Dedifferentiated amniotic fluid mesenchymal stem cell (primary cell): ENCODE measurements around the gene VWA5B1.

Experiments used
- DNase-seq: peaks from one replicate; pipeline ENCODE4 v3.0.0-alpha.2; 2016; ENCODE audit errors: extremely low spot score

The VWA5B1 gene

GRCh38 chr1:20347699-20348098, 57.0 kb downstream of the VWA5B1 start:
- no peak for DNase-seq

- DNase-seq: no peak
Observed at GRCh38 chr1:20348326-20348915, 57.7 kb downstream of the VWA5B1 start.

- no peak for DNase-seq
Observed at GRCh38 chr1:20349561-20349960, 58.9 kb downstream of the VWA5B1 start.

GRCh38 chr1:20349971-20350370, 59.3 kb downstream of the VWA5B1 start:
- DNase-seq: no peak

- no peak for DNase-seq
Observed at GRCh38 chr1:20350421-20350820, 59.7 kb downstream of the VWA5B1 start.

- no peak for DNase-seq
Observed at GRCh38 chr1:20351911-20352701, 61.4 kb downstream of the VWA5B1 start.

- no peak for DNase-seq
Observed at GRCh38 chr1:20353836-20354235, 63.2 kb downstream of the VWA5B1 start.

GRCh38 chr1:20354610-20355009, 63.9 kb downstream of the VWA5B1 start:
- no peak for DNase-seq

GRCh38 chr1:20355101-20355827, 64.6 kb downstream of the VWA5B1 start:
- no peak for DNase-seq

DNA sequence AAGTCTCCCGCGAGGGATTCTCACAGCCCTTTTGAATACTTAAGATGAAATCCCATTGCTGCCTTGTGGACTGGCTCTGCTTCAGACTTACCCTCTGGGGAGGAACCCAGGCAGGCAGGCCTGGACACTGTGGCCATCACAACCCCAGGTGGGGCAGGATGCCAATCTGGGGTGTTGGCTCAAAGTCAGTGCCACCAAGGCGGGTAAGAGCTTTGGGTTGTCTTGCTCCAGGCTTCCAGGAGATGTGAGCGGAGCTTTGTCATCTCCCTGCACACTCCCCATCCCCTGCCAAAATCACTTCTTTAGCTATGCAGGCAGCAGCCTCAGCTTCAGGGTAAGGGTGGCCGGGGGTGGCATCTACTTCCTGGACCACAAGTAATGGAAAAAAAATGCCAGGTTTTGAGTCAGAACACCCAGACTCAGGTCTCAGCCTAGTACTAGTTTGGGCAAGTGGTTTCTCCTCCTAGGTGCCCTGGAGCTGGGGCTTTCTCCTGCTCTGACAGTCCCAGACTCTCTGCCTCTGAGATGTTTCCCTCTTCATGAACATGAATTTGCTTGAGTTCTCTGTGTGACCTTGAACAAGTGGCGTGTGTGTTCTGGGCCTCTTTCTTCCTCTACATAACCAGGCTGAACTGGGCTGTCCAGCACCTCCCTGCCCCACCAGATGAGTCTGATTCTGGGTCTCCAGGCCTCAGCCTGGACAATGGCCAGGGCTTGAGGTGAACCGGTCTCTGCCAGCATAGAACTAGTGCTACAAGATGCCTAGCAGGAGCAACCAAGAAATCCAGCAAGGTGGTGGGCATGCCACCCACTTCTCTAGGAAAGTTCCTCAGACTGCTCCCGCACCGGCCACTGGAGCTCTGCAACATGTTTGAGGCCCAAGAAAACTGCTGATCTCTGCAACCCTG, 65.4 kb downstream of the VWA5B1 start:
- DNase-seq: no peak

DNA sequence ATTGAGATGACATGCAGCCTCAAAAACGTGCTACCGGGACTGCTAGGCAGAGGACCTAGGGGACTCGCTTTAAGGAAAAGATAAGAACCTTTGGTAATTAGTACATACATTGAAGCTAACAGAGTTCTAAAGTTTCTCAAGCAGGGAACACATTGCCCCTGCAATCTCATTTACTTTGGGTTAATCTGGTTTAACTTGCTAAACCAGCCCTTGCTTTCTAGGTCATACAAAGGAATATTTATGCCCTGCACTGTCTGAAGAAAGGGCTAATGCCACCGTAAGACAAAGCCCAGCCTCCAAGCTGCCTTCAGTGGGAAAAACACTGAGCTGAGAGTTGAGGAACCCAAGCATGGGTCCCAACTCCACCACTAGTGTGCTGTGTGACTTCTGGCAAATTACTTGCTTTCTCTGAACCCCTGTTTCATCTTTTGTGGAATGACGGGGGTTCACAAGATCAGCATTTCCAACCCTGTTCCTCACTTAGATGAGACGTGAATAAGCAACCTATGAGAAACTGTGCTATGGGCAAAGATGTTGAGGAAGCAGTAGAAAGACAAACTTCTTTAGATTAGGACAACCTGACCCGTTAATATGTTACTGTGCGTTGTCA, 66.3 kb downstream of the VWA5B1 start:
- no peak for DNase-seq

DNA sequence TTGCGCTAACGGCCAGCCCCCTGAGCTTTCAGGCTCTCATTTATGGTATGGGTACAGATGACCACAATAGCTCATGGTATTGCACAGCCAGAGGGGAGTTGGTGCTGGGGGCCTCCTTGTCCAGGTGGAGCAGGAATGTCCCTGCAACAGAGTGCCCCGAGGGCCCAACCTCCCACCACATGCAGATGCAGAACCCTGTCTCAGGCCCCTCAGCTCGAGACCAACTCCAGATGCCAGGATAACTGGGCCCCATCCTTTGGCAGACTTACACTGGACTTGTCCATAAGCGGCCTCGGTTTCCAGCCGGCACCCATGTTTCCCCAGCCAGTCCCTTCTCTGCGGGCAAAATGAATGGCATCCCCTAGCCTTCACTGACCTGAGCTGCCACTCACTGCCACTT, 67.1 kb downstream of the VWA5B1 start:
- no peak for DNase-seq

DNA sequence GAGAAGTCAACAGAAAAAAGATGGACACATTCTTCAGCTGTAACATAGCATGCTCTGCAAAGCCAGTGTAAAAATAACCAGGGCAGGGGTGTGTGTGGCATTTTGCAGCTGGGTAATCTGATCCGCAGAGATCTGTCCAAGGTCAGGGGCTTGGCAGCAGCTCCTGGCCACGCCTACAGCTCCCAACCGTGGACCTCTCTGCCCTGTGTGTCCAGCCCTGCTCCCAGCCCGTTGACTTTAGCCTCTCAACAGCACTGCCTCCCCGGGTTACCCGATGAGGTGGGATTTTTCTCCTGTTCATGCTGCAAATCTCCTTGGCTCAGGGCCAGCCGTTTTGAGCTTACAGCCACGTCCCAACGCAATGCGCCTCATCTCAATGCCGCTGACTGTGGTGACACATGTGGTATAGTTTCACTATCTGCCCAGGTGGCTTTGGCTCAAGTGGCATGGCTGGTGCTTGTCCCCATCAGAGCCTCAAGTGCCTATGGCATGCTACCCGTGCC, 68.1 kb downstream of the VWA5B1 start:
- peak; percentile 65 for DNase-seq

- DNase-seq: no peak
Observed at GRCh38 chr1:20359451-20360330, 69.0 kb downstream of the VWA5B1 start.

DNA sequence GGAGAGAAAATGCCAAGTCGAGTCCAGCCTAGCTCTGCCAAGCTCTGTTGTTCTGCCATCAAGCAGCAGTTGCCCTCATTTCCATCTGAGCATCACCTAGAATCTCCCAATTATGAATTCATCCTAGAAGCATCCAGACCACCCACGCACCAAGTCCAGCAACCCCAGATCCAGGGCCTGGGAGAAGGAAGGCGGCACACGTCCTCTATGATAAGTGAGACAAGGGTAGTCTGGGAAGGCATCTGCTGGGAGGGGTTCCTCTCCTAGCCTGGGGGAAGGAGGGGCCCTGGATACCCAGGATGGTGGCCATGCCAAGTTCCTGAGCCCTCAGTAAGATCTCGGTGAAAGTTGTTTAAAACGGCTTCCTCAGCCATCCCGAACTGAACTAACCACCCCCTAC, 70.7 kb downstream of the VWA5B1 start:
- no peak for DNase-seq

GRCh38 chr1:20361805-20362381, 71.2 kb downstream of the VWA5B1 start:
- DNase-seq: no peak

DNA sequence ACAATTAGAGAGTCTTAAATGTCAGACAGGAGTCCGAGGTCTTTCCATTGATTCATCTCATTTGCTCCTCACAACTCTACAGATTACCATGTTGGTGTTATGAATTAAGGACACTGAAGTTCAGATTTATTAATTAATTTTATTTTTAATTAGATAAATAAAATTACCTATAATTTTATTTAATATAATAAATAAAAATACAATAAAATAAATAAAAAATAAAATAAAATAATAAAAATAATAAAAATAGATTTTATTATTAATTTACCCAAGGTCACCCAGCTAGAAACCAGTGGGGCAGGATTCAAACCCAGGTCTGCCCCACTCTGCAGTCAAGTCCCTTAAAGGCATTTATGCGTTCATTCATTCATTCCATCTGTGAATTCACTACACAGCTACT, 72.2 kb downstream of the VWA5B1 start:
- no peak for DNase-seq

- DNase-seq: no peak
Observed at GRCh38 chr1:20365421-20366055, 74.9 kb downstream of the VWA5B1 start.

DNA sequence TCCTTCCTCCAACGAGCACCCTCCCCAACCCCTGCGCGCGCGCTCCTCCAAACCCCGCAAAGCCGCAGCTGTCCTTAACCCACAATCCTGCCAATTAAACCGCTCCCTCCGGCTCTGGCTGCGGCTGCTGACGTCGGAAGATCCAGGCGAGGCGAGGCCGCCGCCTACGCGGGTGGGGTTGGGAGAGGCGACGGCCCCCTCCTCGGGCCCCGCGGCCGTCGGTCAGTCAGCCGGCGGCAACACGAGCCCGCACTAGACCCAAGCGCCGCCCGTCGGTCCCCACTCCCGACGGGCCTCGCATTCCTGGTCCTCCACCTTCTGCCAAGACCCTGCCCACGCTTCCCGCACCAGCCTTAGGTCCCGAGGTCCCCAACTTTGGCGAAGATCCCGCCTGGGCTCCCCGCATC, 75.4 kb downstream of the VWA5B1 start:
- DNase-seq: no peak
